Uterus (tissue), 4 donors: Measurements from ENCODE around the gene CDH4. TPM values are rescaled to one million over a fixed set of nuclear protein-coding genes. Genes with fewer than 3 reads are reported as not detected.
"Not testable (repeated sequence)": the region's sequence is repeated elsewhere in the genome, so short reads cannot be mapped to it uniquely, and the experiment has no call there.

Source experiments
- DNase-seq, 2 donors: peaks; one replicate each; pipeline ENCODE4 v3.0.0-alpha.2; 2019 to 2020
- H3K27ac ChIP-seq, 2 donors: fragments of 200-600 bp; sonication (generic); 1 replicate in 1 of 2; 2 replicates in 1 of 2; pipeline ENCODE4 v1.5.1; 2016 to 2018
- H3K27me3 ChIP-seq, 2 donors: fragments of 200-600 bp; sonication (generic); one replicate each; pipeline ENCODE4 v1.5.1; 2018 to 2019; ENCODE audit warnings: control low read depth in 1 of 2
- H3K36me3 ChIP-seq, 2 donors: fragments of 200-600 bp; sonication (generic); one replicate each; pipeline ENCODE4 v1.5.1; 2019; ENCODE audit warnings: control low read depth in 1 of 2
- H3K4me1 ChIP-seq, 2 donors: fragments of 200-600 bp; sonication (generic); one replicate each; pipeline ENCODE4 v1.5.1; 2018 to 2019; ENCODE audit warnings: control low read depth in 1 of 2
- H3K4me3 ChIP-seq, 2 donors: fragments of 200-600 bp; sonication (generic); 1 replicate in 1 of 2; 2 replicates in 1 of 2; pipeline ENCODE4 v1.5.1; 2018 to 2019; ENCODE audit warnings: mild to moderate bottlenecking in 1 of 2
- H3K9me3 ChIP-seq, 2 donors: fragments of 200-600 bp; sonication (generic); one replicate each; pipeline ENCODE4 v1.5.1; 2019; ENCODE audit warnings: control low read depth in 1 of 2
- POLR2A ChIP-seq, 2 donors: fragments of 450-650 bp; IDR thresholded peaks; one replicate each; pipeline ENCODE4 v1.6.1; 2016; ENCODE audit warnings: antibody characterized with exemption in 2 of 2, mild to moderate bottlenecking in 1 of 2, moderate library complexity in 1 of 2
- intact Hi-C: fragments of 100-400 bp; cut with DNase I; formaldehyde crosslinking; loops from one replicate; pipeline ENCODE4 v1.15.1; 2023; ENCODE audit warnings: low total_unique reads
- total RNA-seq, 4 donors: library from RNA; depleted of rRNA in 3 of 4; stranded (reverse); fragments of >200 nt in 3 of 4; gene quantifications; one replicate each; pipeline versions ENCODE4 v1.1.0 to v1.2.4, GENCODE V29; 2014 to 2023
- TF ChIP-seq, protein P1 (sequence below), 4 experiments: fragments of 200-600 bp in 2 of 4; fragments of 450-650 bp in 2 of 4; sonication (generic) in 2 of 4; IDR thresholded peaks; one replicate each; pipeline ENCODE4 v1.5.1; 2016 to 2019; ENCODE audit warnings: antibody characterized with exemption in 4 of 4, mild to moderate bottlenecking in 2 of 4, moderate library complexity in 1 of 4
- donor health status: DM: yes; HTN: yes; CAD: no.

CDH4 gene
- total RNA-seq, 4 donors from 2014 or later = under 0.01 to 0.55 TPM; not detected in 2

DNA sequence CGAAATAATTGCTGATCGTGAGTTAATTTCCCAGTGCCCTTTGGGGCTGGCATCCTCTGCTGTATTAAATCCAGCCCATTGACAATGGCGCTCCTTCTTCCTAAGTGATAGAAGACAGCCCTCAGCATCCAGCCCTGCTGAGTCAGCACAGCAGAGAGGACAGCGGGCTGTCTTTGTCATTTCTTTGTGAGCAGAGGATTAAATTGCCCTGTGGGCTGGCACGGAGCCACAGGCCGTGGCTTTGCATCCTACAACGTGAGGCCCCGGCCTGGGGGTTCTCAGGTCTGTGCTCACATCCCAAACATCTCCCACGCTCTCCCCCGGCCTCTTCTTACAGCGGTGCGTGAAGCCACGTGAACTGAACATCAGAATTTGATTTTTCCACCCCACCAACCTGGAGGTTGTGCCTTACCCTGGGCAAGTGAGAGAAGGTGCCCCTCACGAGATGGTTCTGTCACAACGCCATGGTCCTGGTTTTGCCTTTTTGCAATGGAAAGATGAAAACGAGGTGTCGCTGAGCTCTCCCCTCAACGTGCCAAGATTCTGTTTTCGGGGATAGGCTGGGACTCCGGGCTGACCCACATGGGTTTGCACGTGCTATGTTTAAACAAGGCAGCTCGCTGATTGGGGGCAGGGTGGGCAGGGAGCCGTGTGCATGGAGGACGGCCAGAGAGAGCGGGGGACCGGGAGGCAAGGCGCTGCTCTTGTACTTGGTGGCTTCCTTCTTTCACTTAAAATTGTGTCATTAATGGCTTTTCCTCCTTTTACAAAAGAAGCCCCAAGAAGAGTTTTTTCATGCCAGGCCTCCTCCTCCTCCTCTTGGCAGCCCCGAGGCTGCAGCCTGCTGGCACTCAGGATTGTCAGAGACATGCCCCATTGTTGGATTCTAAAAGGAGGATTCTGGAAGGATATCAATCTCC, 19.5 kb downstream of the CDH4 start:
- DNase-seq = no peak
- intact Hi-C loops = no loop called here
- Histone ChIP-seq H3K4me1 (no peaks in the 10 kb centered on the region), H3K27me3 (no peaks in the 10 kb centered on the region), H3K36me3 (no peaks in the 10 kb centered on the region), H3K27ac (no peak overlapping the region), H3K4me3 (no peak overlapping the region), H3K9me3 (no peaks in the 10 kb centered on the region)
- TF ChIP-seq, protein P1, sequence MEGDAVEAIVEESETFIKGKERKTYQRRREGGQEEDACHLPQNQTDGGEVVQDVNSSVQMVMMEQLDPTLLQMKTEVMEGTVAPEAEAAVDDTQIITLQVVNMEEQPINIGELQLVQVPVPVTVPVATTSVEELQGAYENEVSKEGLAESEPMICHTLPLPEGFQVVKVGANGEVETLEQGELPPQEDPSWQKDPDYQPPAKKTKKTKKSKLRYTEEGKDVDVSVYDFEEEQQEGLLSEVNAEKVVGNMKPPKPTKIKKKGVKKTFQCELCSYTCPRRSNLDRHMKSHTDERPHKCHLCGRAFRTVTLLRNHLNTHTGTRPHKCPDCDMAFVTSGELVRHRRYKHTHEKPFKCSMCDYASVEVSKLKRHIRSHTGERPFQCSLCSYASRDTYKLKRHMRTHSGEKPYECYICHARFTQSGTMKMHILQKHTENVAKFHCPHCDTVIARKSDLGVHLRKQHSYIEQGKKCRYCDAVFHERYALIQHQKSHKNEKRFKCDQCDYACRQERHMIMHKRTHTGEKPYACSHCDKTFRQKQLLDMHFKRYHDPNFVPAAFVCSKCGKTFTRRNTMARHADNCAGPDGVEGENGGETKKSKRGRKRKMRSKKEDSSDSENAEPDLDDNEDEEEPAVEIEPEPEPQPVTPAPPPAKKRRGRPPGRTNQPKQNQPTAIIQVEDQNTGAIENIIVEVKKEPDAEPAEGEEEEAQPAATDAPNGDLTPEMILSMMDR (IDR thresholded peaks at IDR 0.05) = no peak
- TF ChIP-seq POLR2A (IDR thresholded peaks at IDR 0.05) = no peak

DNA sequence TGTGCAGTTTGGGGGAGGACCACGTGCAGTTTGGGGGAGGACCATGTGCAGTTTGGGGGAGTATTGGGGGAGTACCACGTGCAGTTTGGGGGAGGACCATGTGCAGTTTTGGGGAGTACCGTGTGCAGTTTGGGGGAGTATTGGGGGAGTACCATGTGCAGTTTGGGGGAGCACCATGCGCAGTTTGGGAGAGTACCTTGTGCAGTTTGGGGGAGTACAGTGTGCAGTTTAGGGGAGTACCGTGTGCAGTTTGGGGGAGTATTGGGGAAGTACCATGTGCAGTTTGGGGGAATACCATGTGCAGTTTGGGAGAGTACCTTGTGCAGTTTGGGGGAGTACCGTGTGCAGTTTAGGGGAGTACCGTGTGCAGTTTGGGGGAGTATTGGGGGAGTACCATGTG, 21.0 kb downstream of the CDH4 start:
- H3K27me3 ChIP-seq, H3K4me3 ChIP-seq, DNase-seq, H3K9me3 ChIP-seq, H3K36me3 ChIP-seq, H3K27ac ChIP-seq, H3K4me1 ChIP-seq, intact Hi-C loops: not testable (repeated sequence)

DNA sequence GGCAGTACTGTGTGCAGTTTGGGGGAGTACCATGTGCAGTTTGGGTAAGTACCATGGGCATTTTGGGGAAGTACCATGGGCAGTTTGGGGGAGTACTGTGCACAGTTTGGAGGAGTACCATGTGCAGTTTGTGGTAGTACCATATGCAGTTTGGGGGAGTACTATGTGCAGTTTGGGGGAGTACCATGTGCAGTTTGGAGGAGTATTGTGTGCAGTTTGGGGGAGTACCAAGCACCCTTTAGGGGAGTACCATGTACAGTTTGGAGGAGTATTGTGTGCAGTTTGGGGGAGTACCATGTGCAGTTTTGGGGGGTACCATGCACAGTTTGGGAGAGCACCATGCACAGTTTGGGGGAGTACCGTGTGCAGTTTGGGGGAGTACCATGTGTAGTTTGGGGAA, 21.6 kb downstream of the CDH4 start:
- intact Hi-C loops, DNase-seq, H3K4me1 ChIP-seq, H3K4me3 ChIP-seq, H3K36me3 ChIP-seq, H3K27me3 ChIP-seq, H3K9me3 ChIP-seq, H3K27ac ChIP-seq: not testable (repeated sequence)

DNA sequence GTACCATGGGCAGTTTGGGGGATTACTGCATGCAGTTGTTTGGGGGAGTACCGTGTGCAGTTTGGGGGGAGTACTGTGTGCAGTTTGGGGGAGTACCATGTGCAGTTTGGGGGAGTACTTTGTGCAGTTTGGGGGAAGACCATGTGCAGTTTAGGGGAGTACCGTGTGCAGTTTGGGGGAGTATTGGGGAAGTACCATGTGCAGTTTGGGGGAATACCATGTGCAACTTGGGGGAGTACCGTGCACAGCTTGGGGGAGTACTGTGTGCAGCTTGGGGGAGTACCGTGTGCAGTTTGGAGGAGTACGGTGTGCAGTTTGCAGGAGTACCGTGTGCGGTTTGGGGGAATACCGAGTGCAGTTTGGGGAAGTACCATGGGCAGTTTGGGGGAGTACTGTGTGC, 22.3 kb downstream of the CDH4 start:
- Histone ChIP-seq H3K36me3 (no peaks in the 10 kb centered on the region), H3K9me3 (no peaks in the 10 kb centered on the region), H3K4me3 (no peak overlapping the region), H3K27me3 (no peaks in the 10 kb centered on the region), H3K4me1 (no peaks in the 10 kb centered on the region), H3K27ac (no peak overlapping the region)
- intact Hi-C loops = no loop called here
- no peak for DNase-seq
- no peak for TF ChIP-seq POLR2A (IDR thresholded peaks at IDR 0.05)
- TF ChIP-seq, protein P1 (IDR thresholded peaks at IDR 0.05) = no peak

DNA sequence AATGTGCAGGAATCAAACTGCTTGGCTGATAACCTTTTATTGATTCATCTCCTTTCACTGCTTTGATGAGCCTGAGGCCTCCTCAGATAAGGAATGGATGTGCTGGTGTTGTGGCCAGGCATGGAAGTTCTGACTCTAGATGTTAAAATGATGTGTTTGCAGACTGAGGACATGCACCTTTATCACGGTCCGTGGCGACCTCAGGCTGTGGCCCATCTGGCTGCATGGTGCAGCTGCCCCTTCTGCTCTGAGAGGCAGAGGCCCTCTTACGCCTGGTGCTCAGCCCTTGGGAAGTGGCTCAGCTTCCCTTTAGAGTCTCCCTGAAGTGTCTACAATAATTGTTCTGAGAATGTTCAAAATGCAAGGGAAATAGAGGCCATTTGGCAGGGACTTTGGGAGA, 26.2 kb downstream of the CDH4 start:
- intact Hi-C loops = no loop called here
- TF ChIP-seq POLR2A (IDR thresholded peaks at IDR 0.05) = no peak
- TF ChIP-seq, protein P1 (IDR thresholded peaks at IDR 0.05) = no peak
- Histone ChIP-seq H3K9me3 (no peaks in the 10 kb centered on the region), H3K27ac (no peak overlapping the region), H3K4me3 (no peak overlapping the region), H3K4me1 (no peaks in the 10 kb centered on the region), H3K27me3 (no peaks in the 10 kb centered on the region), H3K36me3 (no peaks in the 10 kb centered on the region)
- DNase-seq = no peak

DNA sequence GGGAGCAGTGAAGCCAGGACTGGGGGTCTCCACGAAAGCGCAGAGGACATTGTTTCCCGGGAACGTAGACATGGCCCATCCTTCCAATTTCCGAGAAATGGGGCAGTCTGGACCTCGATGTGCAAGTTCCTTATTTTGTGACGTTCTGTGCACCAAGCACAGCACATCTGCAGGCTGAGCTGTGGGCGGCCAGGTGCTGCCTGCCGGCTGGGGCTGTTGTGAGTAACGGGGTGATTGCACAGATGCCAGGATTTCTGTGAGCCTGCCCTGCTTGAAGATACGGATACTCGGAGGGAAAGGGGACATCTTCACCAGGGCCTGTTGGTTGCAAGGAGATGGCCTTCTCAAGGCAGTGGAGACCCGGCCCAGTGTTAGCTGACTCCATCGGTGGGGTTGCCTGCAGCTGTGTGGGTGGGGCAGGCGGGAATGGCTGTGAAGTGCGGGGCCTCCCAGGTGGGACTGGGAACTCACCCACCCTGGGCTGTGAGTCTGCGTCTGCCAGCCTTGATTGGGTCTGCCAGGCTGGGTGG, 27.6 kb downstream of the CDH4 start:
- H3K27ac ChIP-seq = no peak overlapping the region
- H3K27me3 ChIP-seq = no peaks in the 10 kb centered on the region
- no peaks in the 10 kb centered on the region for H3K9me3 ChIP-seq
- TF ChIP-seq, protein P1 (IDR thresholded peaks at IDR 0.05) = no peak
- no peak for TF ChIP-seq POLR2A (IDR thresholded peaks at IDR 0.05)
- no peak for DNase-seq
- no peaks in the 10 kb centered on the region for H3K4me1 ChIP-seq
- H3K4me3 ChIP-seq = no peak overlapping the region
- no peaks in the 10 kb centered on the region for H3K36me3 ChIP-seq
- intact Hi-C loops = no loop called here
